NB4 (cell line): ENCODE measurements around the gene ZNF808.
"Not testable (repeated sequence)": the region's sequence is repeated elsewhere in the genome, so short reads cannot be mapped to it uniquely, and the experiment has no call there.

Source experiments
- DNase-seq: peaks from one replicate; pipeline ENCODE4 v3.0.0; 2010; ENCODE audit warnings: low read depth
- H3K4me3 ChIP-seq: one replicate; pipeline ENCODE4 v1.5.1; 2011; ENCODE audit warnings: mild to moderate bottlenecking, low read depth, low read length, moderate library complexity
- MYC ChIP-seq: IDR thresholded peaks from 2 replicates; pipeline ENCODE4 v1.6.1; 2011; ENCODE audit warnings: low read depth, low read length
- POLR2A ChIP-seq: IDR thresholded peaks from 2 replicates; pipeline ENCODE4 v1.6.1; 2011; ENCODE audit warnings: mild to moderate bottlenecking; ENCODE audit not compliant: insufficient read length; ENCODE audit errors: extremely low read depth
- TF ChIP-seq, protein P1 (sequence below): IDR thresholded peaks from 2 replicates; pipeline ENCODE4 v1.6.1; 2011; ENCODE audit warnings: low read depth, low read length
- TF ChIP-seq, protein P2 (sequence below): IDR thresholded peaks from one replicate; pipeline ENCODE4 v1.5.1; 2012; ENCODE audit warnings: low read depth, low read length

The ZNF808 gene

DNA sequence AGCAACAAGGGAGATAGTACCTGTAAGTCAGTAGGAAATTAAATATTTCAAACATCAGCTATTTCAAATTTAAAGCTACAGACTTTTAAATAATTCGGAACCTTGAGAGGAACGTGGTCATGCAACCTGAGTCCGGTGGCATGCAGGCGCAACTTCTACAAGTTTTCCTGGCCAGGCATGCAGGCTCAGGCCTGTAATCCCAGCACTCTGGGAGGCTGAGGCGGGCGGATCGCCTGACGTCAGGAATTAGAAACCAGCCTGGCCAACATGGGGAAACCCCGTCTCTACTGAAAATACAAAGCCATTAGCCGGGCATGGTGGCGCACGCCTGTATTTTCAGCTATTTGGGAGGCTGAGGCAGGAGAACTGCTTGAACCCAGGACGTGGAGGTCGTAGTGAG lies 40.5 kb downstream of the ZNF808 start:
- TF ChIP-seq POLR2A (no peak), MYC (no peak)
- TF ChIP-seq, protein P1, sequence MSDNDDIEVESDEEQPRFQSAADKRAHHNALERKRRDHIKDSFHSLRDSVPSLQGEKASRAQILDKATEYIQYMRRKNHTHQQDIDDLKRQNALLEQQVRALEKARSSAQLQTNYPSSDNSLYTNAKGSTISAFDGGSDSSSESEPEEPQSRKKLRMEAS: no peak
- TF ChIP-seq, protein P2, sequence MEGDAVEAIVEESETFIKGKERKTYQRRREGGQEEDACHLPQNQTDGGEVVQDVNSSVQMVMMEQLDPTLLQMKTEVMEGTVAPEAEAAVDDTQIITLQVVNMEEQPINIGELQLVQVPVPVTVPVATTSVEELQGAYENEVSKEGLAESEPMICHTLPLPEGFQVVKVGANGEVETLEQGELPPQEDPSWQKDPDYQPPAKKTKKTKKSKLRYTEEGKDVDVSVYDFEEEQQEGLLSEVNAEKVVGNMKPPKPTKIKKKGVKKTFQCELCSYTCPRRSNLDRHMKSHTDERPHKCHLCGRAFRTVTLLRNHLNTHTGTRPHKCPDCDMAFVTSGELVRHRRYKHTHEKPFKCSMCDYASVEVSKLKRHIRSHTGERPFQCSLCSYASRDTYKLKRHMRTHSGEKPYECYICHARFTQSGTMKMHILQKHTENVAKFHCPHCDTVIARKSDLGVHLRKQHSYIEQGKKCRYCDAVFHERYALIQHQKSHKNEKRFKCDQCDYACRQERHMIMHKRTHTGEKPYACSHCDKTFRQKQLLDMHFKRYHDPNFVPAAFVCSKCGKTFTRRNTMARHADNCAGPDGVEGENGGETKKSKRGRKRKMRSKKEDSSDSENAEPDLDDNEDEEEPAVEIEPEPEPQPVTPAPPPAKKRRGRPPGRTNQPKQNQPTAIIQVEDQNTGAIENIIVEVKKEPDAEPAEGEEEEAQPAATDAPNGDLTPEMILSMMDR: no peak
- DNase-seq: no peak
- H3K4me3 ChIP-seq: no peak overlapping the region

DNA sequence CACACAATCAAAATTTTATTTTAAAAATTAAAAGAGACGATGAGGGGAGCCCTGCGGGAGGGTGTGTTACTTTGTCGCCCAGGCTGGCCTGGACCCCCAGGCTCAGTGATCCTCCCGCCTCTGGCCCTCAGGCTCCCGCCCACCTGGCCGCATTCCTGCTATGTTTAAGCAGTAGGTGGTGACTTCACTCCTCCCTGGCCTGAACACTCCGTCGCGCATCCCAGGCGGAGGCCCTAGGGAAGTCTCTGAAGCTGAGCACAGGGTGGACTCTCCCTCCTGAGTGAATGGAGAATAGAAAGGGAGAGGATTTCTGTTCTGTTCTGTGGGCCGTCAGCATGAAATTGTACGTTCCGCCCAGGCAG lies 42.2 kb downstream of the ZNF808 start:
- H3K4me3 ChIP-seq, DNase-seq: not testable (repeated sequence)

DNA sequence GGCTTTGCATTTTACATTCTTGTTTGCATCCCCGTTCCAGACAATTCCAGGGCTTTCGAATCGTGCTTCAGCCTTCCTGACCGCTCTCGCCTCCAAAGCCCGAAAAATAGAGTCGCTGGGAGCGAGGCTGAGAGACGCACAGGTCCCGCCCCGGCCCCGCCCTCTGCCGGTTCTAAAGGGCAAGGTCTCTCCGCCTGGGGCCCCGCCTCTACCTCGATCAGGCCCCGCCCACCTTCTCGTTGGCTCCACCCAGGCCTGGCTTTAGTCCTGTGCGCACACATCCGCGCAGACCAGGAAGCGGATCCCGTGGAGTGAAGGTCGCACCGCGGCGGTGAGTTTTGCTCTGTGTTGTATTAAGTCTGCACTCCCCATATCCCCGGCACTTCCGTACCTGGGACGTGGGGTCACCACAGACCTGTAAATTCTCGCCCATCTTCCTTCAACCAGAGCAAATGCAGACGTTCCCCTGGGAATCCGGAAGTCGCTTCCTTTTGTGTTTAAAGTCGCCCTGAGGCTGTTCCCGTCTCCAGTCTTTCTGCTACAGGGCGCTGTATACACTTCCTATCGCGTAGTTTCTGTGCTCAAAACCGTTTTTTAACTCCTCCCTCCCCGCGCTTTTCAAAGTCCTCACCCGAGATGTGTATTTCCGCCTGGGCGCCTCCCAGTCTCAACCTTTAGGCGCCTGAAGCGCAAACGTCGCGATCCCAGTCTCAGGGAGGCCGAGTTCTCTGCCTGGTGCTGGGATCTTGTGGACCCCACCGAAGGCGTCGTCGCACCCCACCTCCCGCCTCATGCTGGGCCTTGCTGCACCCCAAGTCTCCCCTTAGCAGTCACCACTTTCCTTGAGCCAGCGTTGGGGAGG lies 42.8 kb downstream of the ZNF808 start, which contains the start of gene ZNF701:
TSS of gene ZNF701 (plus strand) at position 288 of the 862 bp plus-strand sequence. CDS start 3,861 bp downstream, outside the sequence.
- no peak for TF ChIP-seq POLR2A
- TF ChIP-seq MYC: no peak
- TF ChIP-seq, protein P1: no peak
- TF ChIP-seq, protein P2: no peak
- no peak within 1 kb of the TSS for H3K4me3 ChIP-seq
- no peak for DNase-seq

DNA sequence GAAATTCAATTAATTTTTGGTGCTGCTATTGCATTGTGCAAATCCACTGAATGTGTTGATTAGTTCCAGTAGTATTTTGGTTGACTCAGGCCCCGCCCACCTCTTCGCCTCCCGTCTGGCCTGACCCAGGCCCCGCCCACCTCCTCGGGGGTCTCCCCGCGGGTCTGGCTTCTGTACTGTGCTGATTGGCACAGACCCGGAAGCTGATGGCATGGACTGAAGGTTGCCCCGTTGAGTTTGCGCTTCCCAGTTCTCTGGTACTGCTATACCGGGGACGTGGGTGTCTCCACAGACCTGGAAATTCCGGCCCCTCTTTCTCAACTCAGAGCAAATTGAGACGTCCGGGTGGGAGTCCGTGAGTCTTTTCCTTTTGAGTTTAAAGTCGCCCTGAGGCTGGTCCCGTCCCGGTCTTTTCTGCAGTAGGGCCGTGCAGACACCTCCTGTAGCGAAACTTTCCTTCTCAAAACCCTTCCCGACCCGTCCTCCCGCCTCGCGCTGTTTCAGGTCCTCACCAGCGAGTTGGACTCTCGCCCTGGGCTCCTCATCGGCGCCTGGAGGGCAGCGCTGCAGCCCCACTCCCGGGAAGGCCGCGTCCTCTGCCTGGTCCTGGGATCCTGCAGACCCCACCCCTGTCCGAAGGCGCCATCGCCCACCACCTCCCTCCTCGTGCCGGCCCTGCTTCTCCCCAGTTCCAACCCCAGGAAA lies 57.4 kb downstream of the ZNF808 start:
- DNase-seq: no peak
- TF ChIP-seq, protein P2: no peak
- TF ChIP-seq MYC: no peak
- TF ChIP-seq POLR2A: no peak
- TF ChIP-seq, protein P1: no peak

DNA sequence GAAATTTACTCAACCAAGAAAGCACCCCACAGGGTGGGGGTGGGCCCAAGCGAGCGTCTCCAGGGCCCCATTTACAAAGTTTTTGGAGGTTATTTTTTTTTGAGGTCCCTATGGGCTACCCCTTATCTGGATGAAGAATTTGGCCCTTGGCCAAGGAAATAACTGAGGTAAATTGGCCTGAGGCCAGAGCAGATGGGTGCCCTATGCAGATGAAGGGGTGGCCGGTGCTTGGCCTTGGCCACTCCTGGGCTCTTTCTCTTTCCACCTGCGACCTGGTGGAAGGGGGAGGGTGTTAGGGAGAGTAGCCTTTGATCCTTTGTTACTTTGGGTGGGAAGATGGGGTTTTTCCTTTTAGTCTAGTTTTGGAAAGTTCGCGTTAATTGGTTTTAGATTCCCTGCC lies 58.1 kb downstream of the ZNF808 start:
- no peak for DNase-seq
- no peak overlapping the region for H3K4me3 ChIP-seq
- TF ChIP-seq MYC (no peak), POLR2A (no peak)
- TF ChIP-seq, protein P2: no peak
- TF ChIP-seq, protein P1: no peak

More for the DNA sequence above, 57.4 kb downstream of the ZNF808 start:
- H3K4me3 ChIP-seq: no peak overlapping the region

DNA sequence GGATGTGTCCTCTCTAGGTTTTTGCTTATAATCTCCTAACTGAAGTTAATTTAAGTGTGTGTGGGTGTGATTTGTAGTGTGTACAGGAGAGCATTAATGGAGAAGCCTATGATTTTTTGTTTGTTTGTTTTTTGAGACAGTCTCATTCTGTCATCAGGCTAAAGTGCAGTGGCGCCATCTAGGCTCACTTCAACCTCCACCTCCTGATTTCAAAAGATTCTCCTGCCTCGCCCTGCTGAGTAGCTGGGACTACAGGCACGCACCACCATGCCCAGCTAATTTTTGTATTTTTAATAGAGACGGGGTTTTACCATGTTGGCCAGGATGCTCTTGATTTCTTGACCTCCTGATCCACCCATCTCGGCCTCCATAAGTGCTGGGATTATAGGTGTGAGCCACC lies 63.3 kb downstream of the ZNF808 start:
- DNase-seq: peak; percentile 40
- no peak overlapping the region for H3K4me3 ChIP-seq
- TF ChIP-seq, protein P2: peak; percentile 26
- no peak for TF ChIP-seq MYC
